Gastroesophageal sphincter (tissue), 4 donors: Measurements from ENCODE around the gene GPD1. TPM values are rescaled to one million over a fixed set of nuclear protein-coding genes. Genes with fewer than 3 reads are reported as not detected.
A peak's percentile ranks its signal among the peaks of the same experiment; 100 is the strongest.

ENCODE experiments used
- ATAC-seq: fragments of 150-250 bp; one replicate; pipeline ENCODE4 v1.9.1; 2016; ENCODE audit warnings: mild to moderate bottlenecking, moderate library complexity
- H3K27ac ChIP-seq, 4 donors: fragments of 200-600 bp; sonication (generic) in 3 of 4; 1 replicate in 3 of 4; 2 replicates in 1 of 4; pipeline ENCODE4 v1.5.1; 2016 to 2019
- H3K27me3 ChIP-seq: fragments of 200-600 bp; sonication (generic); one replicate; pipeline ENCODE4 v1.5.1; 2019
- H3K36me3 ChIP-seq, 2 donors: fragments of 200-600 bp; sonication (generic); one replicate each; pipeline ENCODE4 v1.5.1; 2019; ENCODE audit warnings: control low read depth in 1 of 2
- H3K4me1 ChIP-seq, 3 donors: fragments of 200-600 bp; sonication (generic); 1 replicate in 2 of 3; 2 replicates in 1 of 3; pipeline ENCODE4 v1.5.1; 2016 to 2019; ENCODE audit warnings: control low read depth in 2 of 3
- H3K4me3 ChIP-seq, 2 donors: fragments of 200-600 bp; sonication (generic); one replicate each; pipeline ENCODE4 v1.5.1; 2019; ENCODE audit warnings: mild to moderate bottlenecking in 1 of 2, moderate library complexity in 1 of 2
- H3K9me3 ChIP-seq, 3 donors: fragments of 200-600 bp; sonication (generic); one replicate each; pipeline ENCODE4 v1.5.1; 2017 to 2019; ENCODE audit warnings: control low read depth in 2 of 3
- CTCF ChIP-seq, 4 experiments: fragments of 200-600 bp in 2 of 4; fragments of 450-650 bp in 2 of 4; sonication (generic) in 1 of 4; IDR thresholded peaks; one replicate each; pipeline ENCODE4 v1.5.1; 2017 to 2019; ENCODE audit warnings: antibody characterized with exemption in 4 of 4, mild to moderate bottlenecking in 2 of 4, moderate library complexity in 2 of 4
- EP300 ChIP-seq: sonication (generic); formaldehyde crosslinking; IDR thresholded peaks from one replicate; pipeline ENCODE4 v1.6.1; 2017; ENCODE audit warnings: antibody characterized with exemption, mild to moderate bottlenecking
- POLR2A ChIP-seq, 2 donors: fragments of 450-650 bp; IDR thresholded peaks; one replicate each; pipeline ENCODE4 v1.6.1; 2017; ENCODE audit warnings: antibody characterized with exemption in 2 of 2, mild to moderate bottlenecking in 2 of 2, moderate library complexity in 1 of 2
- POLR2AphosphoS5 ChIP-seq: sonication (generic); formaldehyde crosslinking; IDR thresholded peaks from one replicate; pipeline ENCODE4 v1.6.1; 2017; ENCODE audit warnings: antibody characterized with exemption
- WGBS, 2 donors: methylation state at CpG; one replicate each; pipeline ENCODE4 v1.1.5; 2018; ENCODE audit warnings: low coverage in 1 of 2; 5-methylcytosine and 5-hydroxymethylcytosine counted together
- total RNA-seq, 4 donors: library from RNA; depleted of rRNA; stranded (reverse); fragments of >200 nt; gene quantifications; one replicate each; pipeline ENCODE4 v1.1.0, GENCODE V29; 2016

The GPD1 gene
- total RNA-seq, 4 donors from 2014 or later: 0.08 to 49.5 (median 1.3) TPM

GRCh38 chr12:50061171-50061570 is 42.6 kb upstream of the GPD1 start:
- no peak for TF ChIP-seq CTCF (IDR thresholded peaks at IDR 0.05)
- TF ChIP-seq EP300: no peak
- TF ChIP-seq POLR2A (IDR thresholded peaks at IDR 0.05): no peak
- WGBS, 2 donors: 92 to 100% methylated on average over 1 of the region's 2 CpGs
- Histone ChIP-seq H3K4me3 (no peak overlapping the region), H3K27ac (no peak overlapping the region), H3K9me3 (no peaks in the 10 kb centered on the region), H3K36me3 (no peaks in the 10 kb centered on the region), H3K27me3 (no peaks in the 10 kb centered on the region), H3K4me1 (peaks cover 3 to 26% (median 9%) of the 10 kb centered on the region in 3 donors)
- no peak for ATAC-seq

- TF ChIP-seq POLR2AphosphoS5 (no peak), EP300 (no peak), CTCF (IDR thresholded peaks at IDR 0.05) (no peak), POLR2A (IDR thresholded peaks at IDR 0.05) (no peak)
- H3K9me3 ChIP-seq: no peaks in the 10 kb centered on the region
- 67 to 81% methylated on average over 2 to 5 of the region's 6 CpGs for WGBS, 2 donors
- H3K27me3 ChIP-seq: no peaks in the 10 kb centered on the region
- no peak overlapping the region for H3K4me3 ChIP-seq
- H3K27ac ChIP-seq: no peak overlapping the region
- H3K36me3 ChIP-seq: no peaks in the 10 kb centered on the region
- peaks cover 0 to 25% (median 0%) of the 10 kb centered on the region in 3 donors for H3K4me1 ChIP-seq
- ATAC-seq: no peak
Measured at GRCh38 chr12:50061946-50062686, 41.7 kb upstream of the GPD1 start.

GRCh38 chr12:50062728-50063460 is 40.9 kb upstream of the GPD1 start:
- no peaks in the 10 kb centered on the region for H3K36me3 ChIP-seq
- no peak overlapping the region for H3K4me3 ChIP-seq
- H3K4me1 ChIP-seq: peaks cover 0 to 20% (median 0%) of the 10 kb centered on the region in 3 donors
- no peak overlapping the region for H3K27ac ChIP-seq
- no peak for TF ChIP-seq POLR2A (IDR thresholded peaks at IDR 0.05)
- TF ChIP-seq EP300: no peak
- TF ChIP-seq CTCF (IDR thresholded peaks at IDR 0.05): no peak
- no peak for TF ChIP-seq POLR2AphosphoS5
- no CpG with 5 or more reads among the region's 5 CpGs for WGBS, 2 donors
- H3K27me3 ChIP-seq: no peaks in the 10 kb centered on the region
- no peak for ATAC-seq
- no peaks in the 10 kb centered on the region for H3K9me3 ChIP-seq

GRCh38 chr12:50065726-50066310 is 38.0 kb upstream of the GPD1 start:
- Histone ChIP-seq H3K4me3 (no peak overlapping the region), H3K36me3 (no peaks in the 10 kb centered on the region), H3K9me3 (no peaks in the 10 kb centered on the region), H3K4me1 (peaks cover 0 to 22% (median 0%) of the 10 kb centered on the region in 3 donors), H3K27ac (peak overlapping the region in 2 of 4 donors; percentile 32 to 40), H3K27me3 (no peaks in the 10 kb centered on the region)
- TF ChIP-seq CTCF (IDR thresholded peaks at IDR 0.05) (no peak), POLR2AphosphoS5 (no peak), POLR2A (IDR thresholded peaks at IDR 0.05) (no peak), EP300 (no peak)
- no peak for ATAC-seq
- WGBS, 2 donors: 67 to 73% methylated on average over 1 to 2 of the region's 3 CpGs
